ENCODE measurements around the gene RIT1. TPM values are rescaled to one million over a fixed set of nuclear protein-coding genes. Genes with fewer than 3 reads are reported as not detected.
A peak's percentile ranks its signal among the peaks of the same experiment; 100 is the strongest.

RIT1 gene
- total and polyA plus RNA-seq, 4 donors = 15.8 to 58.2 (median 42.5) TPM

- TF ChIP-seq CTCF (IDR thresholded peaks at IDR 0.05; ENCODE audit: control extremely low read depth, extremely low read depth) = no peak
- no peaks in the 10 kb centered on the region for H3K9me3 ChIP-seq (ENCODE audit: control insufficient read depth in 4 of 4, insufficient read depth in 3 of 4, low read length in 3 of 4)
- H3K27ac ChIP-seq (ENCODE audit: low read depth in 1 of 2, low read length in 1 of 2) = peak within 1 kb of the TSS; percentile 44 to 84
- H3K27me3 ChIP-seq (ENCODE audit: control insufficient read depth in 3 of 3, insufficient read depth in 3 of 3, low read length in 2 of 3) = no peaks in the 10 kb centered on the region
- peaks cover 0 to 26% (median 4%) of the 10 kb centered on the region in 5 donors for H3K4me1 ChIP-seq (ENCODE audit: control insufficient read depth in 5 of 5, insufficient read depth in 5 of 5, low read length in 5 of 5)
- 1% methylated on average over 33 of the region's 33 CpGs for WGBS, 2 donors
- H3K36me3 ChIP-seq (ENCODE audit: control insufficient read depth in 4 of 4, insufficient read depth in 4 of 4, low read length in 4 of 4) = peaks cover under 1 to 5% (median 5%) of the 10 kb centered on the region in 4 donors
- H3K9ac ChIP-seq (ENCODE audit: insufficient read depth in 1 of 2, low read length in 2 of 2) = peak within 1 kb of the TSS; percentile 52 to 95
- DNase-seq (peak; percentile 96 to 99 (median 98)), ATAC-seq (ENCODE audit: insufficient read depth, low FRiP score) (peak; percentile 94)
- peak within 1 kb of the TSS; percentile 21 for H3K4me3 ChIP-seq
Observed at GRCh38 chr1:155859234-155859829, 51.8 kb downstream of the RIT1 start, which contains the start of gene SYT11. Gene SYT11 (plus strand): TSS chr1:155859567. CDS start chr1:155859762, 195 bp downstream.

- ATAC-seq (ENCODE audit: insufficient read depth, low FRiP score) (no peak), DNase-seq (peak in 1 of 3 donors; percentile 14)
- Histone ChIP-seq H3K9ac (ENCODE audit: insufficient read depth in 1 of 2, low read length in 2 of 2) (peak overlapping the region; percentile 25 to 95), H3K27ac (ENCODE audit: low read depth in 1 of 2, low read length in 1 of 2) (peak overlapping the region; percentile 4 to 84), H3K4me1 (ENCODE audit: control insufficient read depth in 5 of 5, insufficient read depth in 5 of 5, low read length in 5 of 5) (peaks cover 0 to 26% (median 4%) of the 10 kb centered on the region in 5 donors), H3K36me3 (ENCODE audit: control insufficient read depth in 4 of 4, insufficient read depth in 4 of 4, low read length in 4 of 4) (peaks cover 4 to 9% (median 7%) of the 10 kb centered on the region in 4 donors), H3K9me3 (ENCODE audit: control insufficient read depth in 4 of 4, insufficient read depth in 3 of 4, low read length in 3 of 4) (no peaks in the 10 kb centered on the region), H3K4me3 (no peak overlapping the region), H3K27me3 (ENCODE audit: control insufficient read depth in 3 of 3, insufficient read depth in 3 of 3, low read length in 2 of 3) (no peaks in the 10 kb centered on the region)
- 36 to 43% methylated on average over 12 of the region's 12 CpGs for WGBS, 2 donors
- no peak for TF ChIP-seq CTCF (IDR thresholded peaks at IDR 0.05; ENCODE audit: control extremely low read depth, extremely low read depth)
Observed at GRCh38 chr1:155858800-155859233, 52.3 kb downstream of the RIT1 start.

GRCh38 chr1:155856975-155857930 is 53.9 kb downstream of the RIT1 start, which contains the start of gene GON4L:
Gene GON4L (minus strand): TSS chr1:155857214. CDS start chr1:155853780, 3,434 bp downstream.
- Histone ChIP-seq H3K9me3 (ENCODE audit: control insufficient read depth in 4 of 4, insufficient read depth in 3 of 4, low read length in 3 of 4) (no peaks in the 10 kb centered on the region), H3K27ac (ENCODE audit: low read depth in 1 of 2, low read length in 1 of 2) (peak within 1 kb of the TSS; percentile 82 to 87), H3K36me3 (ENCODE audit: control insufficient read depth in 4 of 4, insufficient read depth in 4 of 4, low read length in 4 of 4) (peaks cover 11 to 18% (median 15%) of the 10 kb centered on the region in 4 donors), H3K27me3 (ENCODE audit: control insufficient read depth in 3 of 3, insufficient read depth in 3 of 3, low read length in 2 of 3) (no peaks in the 10 kb centered on the region), H3K4me1 (ENCODE audit: control insufficient read depth in 5 of 5, insufficient read depth in 5 of 5, low read length in 5 of 5) (peaks cover 0 to 26% (median 5%) of the 10 kb centered on the region in 5 donors), H3K4me3 (peak within 1 kb of the TSS; percentile 85), H3K9ac (ENCODE audit: insufficient read depth in 1 of 2, low read length in 2 of 2) (peak within 1 kb of the TSS; percentile 67 to 73)
- no peak for TF ChIP-seq CTCF (IDR thresholded peaks at IDR 0.05; ENCODE audit: control extremely low read depth, extremely low read depth)
- DNase-seq = peak; percentile 91 to 98 (median 96)
- WGBS, 2 donors = 10 to 16% methylated on average over 42 to 46 of the region's 46 CpGs
- ATAC-seq (ENCODE audit: insufficient read depth, low FRiP score) = peak; percentile 90

Measured in lung (tissue), 12 donors.